ENCODE data around the gene PRR23E.

PRR23E gene

DNA sequence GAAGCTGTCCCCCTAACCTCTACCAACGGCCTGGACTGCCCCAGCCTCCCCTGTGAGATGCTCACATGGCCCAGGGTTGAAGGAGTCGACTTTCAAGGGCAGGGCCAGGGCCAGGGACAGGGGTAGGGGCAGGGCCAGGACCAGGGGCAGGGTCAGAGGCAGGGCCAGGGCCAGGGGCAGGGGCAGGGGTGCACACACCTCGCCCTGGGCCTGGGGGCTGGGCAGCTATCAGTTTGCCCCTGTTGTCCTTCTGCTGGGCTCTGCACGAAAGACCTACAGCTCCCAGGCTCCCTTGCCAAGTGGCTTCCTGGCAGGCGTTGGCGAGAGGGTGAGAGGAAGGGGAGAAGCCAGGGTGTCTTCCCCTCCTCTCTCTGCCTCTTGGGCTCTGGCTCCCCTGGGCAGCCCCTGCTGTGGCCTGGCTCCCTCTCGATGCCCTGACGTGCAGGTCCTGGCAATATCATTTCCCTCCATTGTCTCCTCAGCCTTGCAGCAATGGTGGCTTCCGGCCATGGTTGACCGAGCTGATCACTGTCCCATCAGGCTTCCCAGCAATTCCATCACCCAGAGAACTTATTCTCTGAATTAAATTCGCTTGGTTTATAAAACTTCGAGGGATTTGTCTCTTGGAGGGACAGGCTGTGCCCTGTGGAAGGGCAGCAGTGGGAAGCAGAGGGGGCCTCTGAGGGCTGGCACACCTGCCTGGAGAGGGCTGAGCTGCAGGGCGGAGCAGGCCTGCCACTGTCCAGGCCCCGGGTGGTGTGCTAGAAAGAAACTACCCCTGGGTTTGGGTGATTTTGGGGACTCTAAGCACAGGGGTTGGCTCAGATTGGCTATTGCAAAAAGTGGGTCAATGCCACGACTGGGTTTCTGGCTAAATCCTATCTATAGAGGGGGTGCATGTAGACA lies 13.9 kb downstream of the PRR23E start:
- no peak for ATAC-seq (replicated peaks)
- peaks cover 0 to 4% of the 10 kb centered on the region in 2 donors for H3K27me3 Mint-ChIP-seq
- no peaks in the 10 kb centered on the region for H3K4me1 Mint-ChIP-seq
- no peaks in the 10 kb centered on the region for H3K36me3 Mint-ChIP-seq
- H3K27ac Mint-ChIP-seq = no peak overlapping the region
- H3K4me3 Mint-ChIP-seq = no peak overlapping the region
- no peak for DNase-seq
- H3K9me3 Mint-ChIP-seq = peaks cover 8 to 11% of the 10 kb centered on the region in 2 donors

DNA sequence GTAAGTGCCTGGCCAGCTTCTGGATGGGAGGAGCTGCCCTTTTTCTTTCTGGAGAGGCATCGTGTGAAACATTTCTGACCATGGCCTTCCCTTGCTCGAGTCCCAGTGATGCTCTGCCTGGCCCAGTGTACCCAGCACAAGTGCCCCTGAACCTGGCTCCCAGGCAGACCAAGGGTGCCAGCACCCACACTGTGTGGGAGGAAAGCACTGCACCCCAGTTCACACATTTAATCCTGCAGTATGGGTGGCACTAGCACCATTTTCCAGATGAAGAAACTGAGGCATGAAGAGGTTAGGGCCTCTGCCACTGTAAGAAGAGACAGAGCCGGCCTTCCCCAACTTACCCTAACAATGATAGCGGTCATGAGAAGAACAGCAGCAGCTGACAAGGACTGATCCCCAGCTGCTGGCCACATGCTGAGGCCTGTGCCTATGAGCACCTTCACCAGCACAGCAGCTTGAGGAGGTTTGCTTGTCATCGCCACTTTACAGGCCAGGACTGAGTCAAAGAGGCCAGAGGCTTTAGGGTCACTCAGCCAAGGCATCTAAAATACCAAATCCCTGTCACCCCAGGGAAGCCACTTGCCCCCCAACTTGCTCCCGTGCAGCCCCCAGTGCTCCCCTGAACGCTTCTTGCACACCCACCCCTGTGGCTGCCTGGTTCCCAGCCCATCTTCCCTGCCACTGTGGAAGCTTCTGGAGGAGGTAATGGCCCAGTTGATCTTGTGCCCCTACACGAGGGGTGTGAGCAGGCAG lies 15.0 kb downstream of the PRR23E start:
- no peaks in the 10 kb centered on the region for H3K36me3 Mint-ChIP-seq
- peaks cover 2 to 5% of the 10 kb centered on the region in 2 donors for H3K9me3 Mint-ChIP-seq
- no peak overlapping the region for H3K4me3 Mint-ChIP-seq
- no peak for DNase-seq
- H3K27me3 Mint-ChIP-seq = peaks cover 4 to 7% of the 10 kb centered on the region in 2 donors
- no peak overlapping the region for H3K27ac Mint-ChIP-seq
- H3K4me1 Mint-ChIP-seq = no peaks in the 10 kb centered on the region
- no peak for ATAC-seq (replicated peaks)

DNA sequence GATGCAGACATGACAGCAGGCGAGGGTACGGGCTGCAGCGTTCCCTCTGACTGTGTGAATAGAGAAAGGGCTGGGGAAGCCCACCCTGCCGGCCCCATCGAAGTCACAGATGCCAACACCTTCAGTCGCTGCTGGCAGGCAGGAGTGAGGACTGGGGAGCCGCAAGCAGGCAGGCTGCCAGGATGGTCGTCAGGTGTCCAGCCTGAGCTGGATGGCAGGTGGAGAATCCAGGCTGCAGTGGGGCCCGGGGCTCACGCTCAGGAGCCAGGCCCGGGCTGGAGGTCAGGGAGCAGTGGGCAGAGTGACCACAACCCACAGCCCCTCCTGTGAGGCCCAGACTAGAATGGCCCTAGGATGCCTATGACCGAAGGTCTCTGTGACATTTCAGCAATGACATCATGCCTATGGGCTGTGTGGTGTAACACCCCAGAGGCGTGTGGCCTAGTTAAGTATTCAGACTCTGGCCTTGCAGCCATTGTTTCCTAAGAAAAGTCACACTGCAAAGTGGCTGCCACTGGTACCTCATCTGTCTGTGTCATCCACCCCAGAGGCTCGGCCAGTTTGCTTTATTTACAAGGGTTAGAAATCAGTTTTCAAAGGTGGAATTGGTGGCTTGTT lies 15.7 kb downstream of the PRR23E start:
- Mint-ChIP-seq H3K9me3 (peaks cover 0 to 4% of the 10 kb centered on the region in 2 donors), H3K27ac (no peak overlapping the region), H3K27me3 (peaks cover 7% of the 10 kb centered on the region in 2 donors), H3K4me1 (no peaks in the 10 kb centered on the region), H3K36me3 (no peaks in the 10 kb centered on the region), H3K4me3 (no peak overlapping the region)
- ATAC-seq (replicated peaks) (no peak), DNase-seq (no peak)

DNA sequence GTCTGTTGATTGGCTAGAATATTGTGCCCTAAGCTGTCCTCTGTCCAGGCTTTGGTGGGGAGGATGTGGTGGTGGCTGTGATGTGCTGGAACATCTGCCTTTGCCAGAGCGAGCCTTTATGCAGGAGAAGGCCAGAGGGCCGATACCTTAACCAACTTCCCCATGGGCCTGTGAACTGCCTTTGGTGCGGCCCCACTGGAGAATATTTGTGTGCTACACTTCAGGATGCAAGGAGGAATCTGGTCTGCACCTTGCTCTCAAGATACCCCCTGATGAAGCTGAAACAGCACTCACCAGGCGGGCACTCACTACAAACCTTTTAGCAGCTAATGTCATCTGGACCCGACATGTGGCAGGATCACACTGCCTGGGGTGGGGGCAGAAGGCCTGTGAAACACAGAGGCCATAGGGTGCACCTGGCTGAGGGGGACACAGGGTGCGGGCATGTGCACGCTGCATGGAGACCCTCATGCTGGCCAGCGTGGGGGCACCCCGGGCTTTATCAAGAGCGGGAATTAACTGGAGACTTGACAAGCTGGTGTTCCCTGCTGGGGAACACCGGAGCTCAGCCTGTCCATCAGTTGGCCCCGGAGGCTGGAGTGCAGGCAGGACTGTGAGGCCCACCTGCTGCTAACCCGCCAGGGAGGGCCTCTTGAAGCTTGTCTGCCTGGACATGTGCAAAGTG lies 16.4 kb downstream of the PRR23E start:
- DNase-seq = no peak
- Mint-ChIP-seq H3K36me3 (no peaks in the 10 kb centered on the region), H3K27ac (no peak overlapping the region), H3K4me3 (no peak overlapping the region), H3K4me1 (no peaks in the 10 kb centered on the region), H3K9me3 (peaks cover 0 to 2% of the 10 kb centered on the region in 2 donors), H3K27me3 (peaks cover 8% of the 10 kb centered on the region in 2 donors)
- ATAC-seq (replicated peaks) = no peak

DNA sequence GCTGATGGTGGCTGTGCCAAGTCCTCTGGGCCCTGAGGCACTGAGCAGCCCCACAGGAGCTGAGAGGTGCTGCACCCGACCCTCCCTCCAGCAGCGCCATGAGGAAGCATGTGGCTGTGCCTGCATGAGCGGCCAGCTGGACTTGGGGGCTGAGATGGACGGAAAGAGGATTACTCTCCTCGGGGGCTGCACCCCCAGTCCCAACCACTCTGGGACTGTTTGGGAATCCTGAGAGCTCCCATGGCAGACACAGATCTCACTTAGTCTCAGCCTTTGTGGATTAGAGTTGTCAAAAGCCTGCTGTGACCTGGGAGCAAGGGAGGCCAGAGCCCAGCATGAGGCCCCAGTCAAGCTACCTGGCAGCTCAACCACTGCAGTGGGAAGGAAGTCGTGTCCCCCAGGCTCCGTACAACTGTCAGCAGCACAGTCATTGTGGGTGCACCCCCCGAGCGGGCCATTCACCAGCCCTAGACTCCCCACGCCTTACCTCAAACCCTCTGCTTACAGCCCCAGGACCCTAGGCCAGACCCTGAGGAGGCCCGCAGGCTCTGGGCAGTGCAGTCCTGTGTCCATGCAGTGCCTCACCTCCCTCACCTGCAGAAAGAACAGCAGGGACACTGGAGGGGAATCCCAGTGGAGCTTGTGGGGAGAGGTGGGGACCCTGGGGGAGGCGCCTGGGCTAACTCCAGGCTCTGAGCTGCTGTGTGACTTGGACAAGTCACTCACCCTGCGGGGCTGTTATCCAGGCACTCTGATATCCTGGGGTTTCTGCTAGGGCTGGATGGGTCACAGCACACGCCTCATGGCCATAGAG lies 17.1 kb downstream of the PRR23E start:
- H3K36me3 Mint-ChIP-seq = no peaks in the 10 kb centered on the region
- H3K27me3 Mint-ChIP-seq = peaks cover 13 to 15% of the 10 kb centered on the region in 2 donors
- H3K4me3 Mint-ChIP-seq = no peak overlapping the region
- H3K27ac Mint-ChIP-seq = no peak overlapping the region
- ATAC-seq (replicated peaks) = no peak
- no peaks in the 10 kb centered on the region for H3K9me3 Mint-ChIP-seq
- DNase-seq = no peak
- peaks cover 0 to 4% of the 10 kb centered on the region in 2 donors for H3K4me1 Mint-ChIP-seq

DNA sequence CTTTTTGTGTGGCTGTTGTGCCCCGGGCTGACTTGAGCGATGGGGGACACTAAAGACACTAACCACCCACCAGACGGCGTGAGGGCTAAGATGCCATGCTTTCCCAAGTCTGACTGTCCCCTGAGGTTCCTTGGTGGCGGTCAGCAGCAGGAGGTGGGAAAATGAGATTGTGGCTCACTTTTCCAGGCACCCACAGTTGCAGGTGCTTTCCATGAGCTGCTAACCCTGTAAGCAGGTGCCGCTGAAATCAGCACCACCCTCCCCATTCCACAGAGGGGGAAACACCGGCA lies 17.7 kb downstream of the PRR23E start:
- Mint-ChIP-seq H3K9me3 (no peaks in the 10 kb centered on the region), H3K4me3 (no peak overlapping the region), H3K36me3 (no peaks in the 10 kb centered on the region), H3K27ac (no peak overlapping the region), H3K4me1 (peaks cover 0 to 7% of the 10 kb centered on the region in 2 donors), H3K27me3 (peaks cover 17 to 19% of the 10 kb centered on the region in 2 donors)
- DNase-seq = no peak
- ATAC-seq (replicated peaks) = no peak

DNA sequence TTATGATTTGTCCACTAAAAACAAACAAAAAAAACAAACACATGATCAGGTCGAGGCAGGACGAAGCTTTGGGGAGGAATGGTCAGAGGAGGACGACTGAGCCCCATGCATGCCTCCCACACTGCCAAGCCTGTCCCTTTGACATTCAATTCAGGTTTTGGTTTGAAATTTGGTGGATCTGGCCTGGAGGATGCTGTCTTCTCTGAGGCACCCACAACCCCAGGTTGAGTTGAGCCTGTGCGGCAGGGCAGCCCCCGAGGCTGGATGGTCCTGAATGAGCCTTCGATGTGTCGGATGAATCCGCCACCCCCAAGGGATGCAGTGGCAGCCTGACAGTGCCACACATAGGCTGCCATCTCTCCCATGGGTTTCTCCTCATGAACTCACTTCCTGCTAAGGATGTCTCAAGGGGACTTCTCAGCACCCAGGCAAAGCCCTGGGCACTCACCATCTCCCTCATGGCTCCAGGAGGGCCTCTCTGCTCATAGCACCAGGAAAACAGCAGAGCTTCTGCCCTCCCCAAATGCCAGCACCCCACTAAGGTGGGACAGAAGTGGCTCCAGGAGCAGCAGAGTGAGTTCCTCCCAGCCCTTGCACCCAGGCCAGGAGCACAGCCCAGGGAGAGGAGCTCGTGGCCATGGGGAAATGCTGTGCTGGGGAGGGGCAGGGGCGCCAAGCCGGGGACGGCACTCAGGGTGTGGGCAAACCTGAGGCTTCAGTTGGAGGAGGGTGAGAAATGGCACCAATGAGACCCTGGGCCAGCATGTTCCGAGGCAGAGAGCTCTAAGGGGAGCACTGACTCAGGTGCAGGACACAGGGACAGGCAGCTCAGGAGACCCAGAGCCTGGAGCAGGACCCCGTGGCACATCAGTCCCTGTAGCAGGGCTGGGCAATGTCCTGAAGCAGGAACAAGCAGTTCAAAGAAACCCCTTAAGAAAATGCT lies 18.5 kb downstream of the PRR23E start:
- Mint-ChIP-seq H3K4me3 (no peak overlapping the region), H3K36me3 (no peaks in the 10 kb centered on the region), H3K9me3 (no peaks in the 10 kb centered on the region), H3K27me3 (peaks cover 17 to 20% of the 10 kb centered on the region in 2 donors), H3K27ac (no peak overlapping the region), H3K4me1 (peaks cover 0 to 9% of the 10 kb centered on the region in 2 donors)
- DNase-seq (no peak), ATAC-seq (replicated peaks) (no peak)

DNA sequence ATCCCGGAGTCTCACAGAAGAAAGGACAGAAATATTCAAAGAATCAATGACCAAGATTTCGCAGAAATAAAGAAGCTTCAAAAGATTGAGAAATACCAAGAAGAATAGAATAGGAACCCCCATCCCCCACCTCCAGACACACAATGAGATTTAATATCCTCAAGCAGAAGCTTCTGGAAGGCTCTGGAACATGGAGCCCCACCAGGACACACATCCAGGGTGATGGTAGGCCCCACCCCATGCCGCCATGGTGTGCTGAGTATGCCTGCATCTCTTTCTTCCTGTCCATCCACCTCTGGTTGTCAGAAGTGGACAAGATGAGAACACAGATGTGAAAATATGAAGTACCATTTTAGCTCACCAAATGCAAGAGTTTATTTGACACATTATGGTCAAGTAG lies 19.3 kb downstream of the PRR23E start:
- Mint-ChIP-seq H3K27me3 (peaks cover 17 to 20% of the 10 kb centered on the region in 2 donors), H3K9me3 (no peaks in the 10 kb centered on the region), H3K27ac (no peak overlapping the region), H3K4me1 (peaks cover 0 to 9% of the 10 kb centered on the region in 2 donors), H3K4me3 (no peak overlapping the region), H3K36me3 (no peaks in the 10 kb centered on the region)
- ATAC-seq (replicated peaks) (no peak), DNase-seq (no peak)

DNA sequence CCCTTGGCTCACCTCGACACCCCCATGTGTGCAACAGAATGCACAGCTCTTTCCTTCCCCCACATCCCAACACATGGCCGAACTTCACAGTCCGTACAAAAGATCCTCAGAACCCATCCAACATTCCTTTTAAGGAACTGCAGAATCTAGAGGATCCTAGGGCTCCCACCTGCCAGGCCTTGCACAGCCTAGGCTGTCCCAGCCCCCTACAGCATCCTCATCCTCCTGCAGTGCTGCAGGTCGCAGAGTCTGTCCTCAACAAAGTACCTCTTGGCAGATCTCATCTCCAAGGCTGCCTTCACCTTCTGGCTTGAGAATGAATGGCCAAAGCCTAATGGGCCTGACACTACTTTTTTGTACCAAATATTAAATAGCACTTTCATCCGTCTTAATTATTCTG lies 19.8 kb downstream of the PRR23E start:
- Mint-ChIP-seq H3K36me3 (no peaks in the 10 kb centered on the region), H3K9me3 (no peaks in the 10 kb centered on the region), H3K27me3 (peaks cover 17 to 20% of the 10 kb centered on the region in 2 donors), H3K4me1 (peaks cover 0 to 9% of the 10 kb centered on the region in 2 donors), H3K4me3 (no peak overlapping the region), H3K27ac (no peak overlapping the region)
- no peak for DNase-seq
- no peak for ATAC-seq (replicated peaks)

DNA sequence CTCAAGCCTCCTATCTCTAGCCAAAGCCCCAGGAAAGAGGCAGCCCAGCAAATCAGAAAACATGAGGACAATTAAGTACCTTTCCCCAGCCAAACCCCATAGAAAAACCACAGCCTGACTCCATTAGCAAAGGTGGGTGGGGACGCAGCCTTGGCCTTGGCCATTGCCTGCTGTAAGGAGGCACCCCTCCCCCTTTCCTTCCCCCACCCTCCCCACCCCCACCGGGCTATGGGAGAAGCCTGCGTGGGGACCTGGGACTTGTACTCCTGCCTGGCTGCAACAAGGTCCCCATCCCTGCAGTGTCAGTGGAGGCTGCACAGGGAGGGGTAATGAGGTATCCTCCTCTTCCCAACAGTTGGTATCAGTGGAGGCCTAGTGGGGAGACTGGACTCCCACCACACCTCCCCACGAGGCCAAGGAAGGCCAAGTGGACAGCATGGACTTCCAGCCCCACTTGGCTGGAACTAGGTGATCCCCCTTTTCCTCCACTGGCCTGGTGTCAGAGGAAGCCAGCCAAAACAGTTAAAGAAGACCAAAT lies 20.5 kb downstream of the PRR23E start:
- H3K27ac Mint-ChIP-seq = no peak overlapping the region
- DNase-seq (no peak), ATAC-seq (replicated peaks) (no peak)
- no peaks in the 10 kb centered on the region for H3K9me3 Mint-ChIP-seq
- H3K4me1 Mint-ChIP-seq = peaks cover 0 to 9% of the 10 kb centered on the region in 2 donors
- H3K36me3 Mint-ChIP-seq = no peaks in the 10 kb centered on the region
- H3K4me3 Mint-ChIP-seq = no peak overlapping the region
- peaks cover 17 to 20% of the 10 kb centered on the region in 2 donors for H3K27me3 Mint-ChIP-seq

DNA sequence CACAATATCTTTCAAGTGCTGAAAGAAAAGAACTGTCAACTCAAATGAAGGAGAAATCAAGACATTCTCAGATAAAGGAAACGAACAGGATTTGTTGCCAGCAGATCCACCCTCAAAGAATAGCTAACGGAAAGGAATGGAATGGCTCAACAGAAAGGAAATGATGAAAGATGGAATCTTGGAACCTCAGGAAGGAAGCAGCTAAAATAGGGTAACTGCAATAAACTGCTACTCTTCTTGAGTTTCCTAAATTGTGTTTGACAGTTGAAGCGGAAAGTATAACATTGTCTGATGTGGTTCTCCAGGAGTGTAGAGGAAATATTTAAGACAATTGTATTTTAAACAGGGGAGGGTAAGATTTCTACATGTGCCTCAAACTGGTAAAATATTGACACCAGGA lies 22.0 kb downstream of the PRR23E start:
- H3K36me3 Mint-ChIP-seq = no peaks in the 10 kb centered on the region
- H3K4me1 Mint-ChIP-seq = peaks cover 0 to 9% of the 10 kb centered on the region in 2 donors
- ATAC-seq (replicated peaks) (no peak), DNase-seq (no peak)
- no peak overlapping the region for H3K27ac Mint-ChIP-seq
- no peak overlapping the region for H3K4me3 Mint-ChIP-seq
- peaks cover 17 to 20% of the 10 kb centered on the region in 2 donors for H3K27me3 Mint-ChIP-seq
- H3K9me3 Mint-ChIP-seq = no peaks in the 10 kb centered on the region

DNA sequence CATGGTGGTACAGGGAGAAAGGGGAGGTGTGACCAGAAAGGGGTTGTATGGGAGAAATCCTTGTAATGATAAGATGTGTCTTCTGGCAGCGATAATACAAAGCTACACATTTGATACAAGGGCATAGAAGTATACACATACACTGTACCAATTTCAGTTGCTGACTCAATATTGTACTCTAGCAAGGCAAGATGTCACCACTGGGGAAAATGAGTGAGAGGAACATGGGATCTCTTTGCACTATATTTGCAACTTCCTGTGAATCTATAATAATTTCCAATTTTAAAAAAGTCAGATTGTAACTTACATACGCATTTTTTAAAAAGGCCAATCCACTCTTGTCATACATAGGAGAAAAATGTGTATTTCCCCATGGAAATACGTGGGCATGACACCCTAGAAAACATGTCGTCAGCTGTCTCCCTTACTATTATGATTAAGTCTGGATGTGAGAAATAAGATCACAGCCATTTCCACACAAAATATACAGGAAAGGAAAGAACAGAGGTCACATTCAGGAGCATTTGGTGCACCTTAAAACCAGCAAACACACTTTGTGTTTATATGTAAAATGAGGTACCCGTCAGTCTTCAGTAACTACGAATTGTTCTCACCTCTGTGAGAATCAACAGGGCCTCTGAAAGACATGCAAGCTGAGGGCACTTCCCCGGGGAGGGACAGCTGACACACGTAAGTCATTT lies 22.9 kb downstream of the PRR23E start:
- ATAC-seq (replicated peaks) = peak; percentile 26 to 44
- no peak overlapping the region for H3K27ac Mint-ChIP-seq
- no peak for DNase-seq
- H3K9me3 Mint-ChIP-seq = no peaks in the 10 kb centered on the region
- H3K4me1 Mint-ChIP-seq = peaks cover 0 to 13% of the 10 kb centered on the region in 2 donors
- H3K36me3 Mint-ChIP-seq = no peaks in the 10 kb centered on the region
- H3K27me3 Mint-ChIP-seq = peaks cover 17 to 25% of the 10 kb centered on the region in 2 donors
- no peak overlapping the region for H3K4me3 Mint-ChIP-seq
